Activated T-helper 1 cell treated with anti-CD3 and anti-CD28 coated beads, Interleukin-12 subunit alpha, Interleukin-12 subunit beta, Interleukin-2, Interleukin-4 antibody, amounts not matched to agents 30 ng/mL and 10 ng/mL and 1 ng/mL, durations not matched to agents 14 hours and 24 hours and 36 hours (primary cell): ENCODE data around the gene CSF2. TPM values are rescaled to one million over a fixed set of nuclear protein-coding genes. Genes with fewer than 3 reads are reported as not detected.

ENCODE experiments used
- DNase-seq: peaks from one replicate; pipeline ENCODE4 v3.0.0; 2021; ENCODE audit warnings: low spot score
- H3K27ac Mint-ChIP-seq: one replicate; pipeline ENCODE4 v1.8.0; 2021; ENCODE audit warnings: mild to moderate bottlenecking, mixed read lengths
- H3K27me3 Mint-ChIP-seq: one replicate; pipeline ENCODE4 v1.8.0; 2022; ENCODE audit warnings: mild to moderate bottlenecking, moderate library complexity, mixed read lengths; ENCODE audit not compliant: insufficient read depth
- H3K36me3 Mint-ChIP-seq: one replicate; pipeline ENCODE4 v1.8.0; 2021; ENCODE audit warnings: low read depth, mixed read lengths
- H3K4me1 Mint-ChIP-seq: one replicate; pipeline ENCODE4 v1.8.0; 2021; ENCODE audit warnings: low read depth, mixed read lengths
- H3K4me3 Mint-ChIP-seq: one replicate; pipeline ENCODE4 v1.8.0; 2021; ENCODE audit warnings: mild to moderate bottlenecking, moderate library complexity, mixed read lengths
- H3K9me3 Mint-ChIP-seq: one replicate; pipeline ENCODE4 v1.8.0; 2021; ENCODE audit warnings: mixed read lengths
- intact Hi-C: fragments of 100-400 bp; cut with micrococcal nuclease; formaldehyde crosslinking; loops from one replicate; pipeline ENCODE4 v1.15.1; 2024
- total RNA-seq: library from RNA; stranded (reverse); gene quantifications from 2 replicates; pipeline ENCODE4 v1.2.3, GENCODE V29; 2022

The CSF2 gene
- total RNA-seq: 1,648 and 1,678 TPM in 2 replicates

DNA sequence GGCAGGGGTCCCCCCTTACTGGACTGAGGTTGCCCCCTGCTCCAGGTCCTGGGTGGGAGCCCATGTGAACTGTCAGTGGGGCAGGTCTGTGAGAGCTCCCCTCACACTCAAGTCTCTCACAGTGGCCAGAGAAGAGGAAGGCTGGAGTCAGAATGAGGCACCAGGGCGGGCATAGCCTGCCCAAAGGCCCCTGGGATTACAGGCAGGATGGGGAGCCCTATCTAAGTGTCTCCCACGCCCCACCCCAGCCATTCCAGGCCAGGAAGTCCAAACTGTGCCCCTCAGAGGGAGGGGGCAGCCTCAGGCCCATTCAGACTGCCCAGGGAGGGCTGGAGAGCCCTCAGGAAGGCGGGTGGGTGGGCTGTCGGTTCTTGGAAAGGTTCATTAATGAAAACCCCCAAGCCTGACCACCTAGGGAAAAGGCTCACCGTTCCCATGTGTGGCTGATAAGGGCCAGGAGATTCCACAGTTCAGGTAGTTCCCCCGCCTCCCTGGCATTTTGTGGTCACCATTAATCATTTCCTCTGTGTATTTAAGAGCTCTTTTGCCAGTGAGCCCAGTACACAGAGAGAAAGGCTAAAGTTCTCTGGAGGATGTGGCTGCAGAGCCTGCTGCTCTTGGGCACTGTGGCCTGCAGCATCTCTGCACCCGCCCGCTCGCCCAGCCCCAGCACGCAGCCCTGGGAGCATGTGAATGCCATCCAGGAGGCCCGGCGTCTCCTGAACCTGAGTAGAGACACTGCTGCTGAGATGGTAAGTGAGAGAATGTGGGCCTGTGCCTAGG, at the start of gene CSF2:
TSS of gene CSF2 (plus strand) at position 559 of the 783 bp plus-strand sequence. CDS start at position 594, 35 bp downstream.
- Mint-ChIP-seq H3K36me3 (peaks cover 34% of the 10 kb centered on the region), H3K9me3 (peaks cover 3% of the 10 kb centered on the region), H3K27ac (peak within 1 kb of the TSS; percentile 97), H3K27me3 (peaks cover 1% of the 10 kb centered on the region), H3K4me1 (peaks cover 92% of the 10 kb centered on the region), H3K4me3 (peak within 1 kb of the TSS; percentile 90)
- intact Hi-C loops: loop anchor here (1.0 to 10.0 kb wide), 2 partner anchors 30 to 671 kb away; partner anchors contain the start of gene CCNI2
- no peak for DNase-seq

DNA sequence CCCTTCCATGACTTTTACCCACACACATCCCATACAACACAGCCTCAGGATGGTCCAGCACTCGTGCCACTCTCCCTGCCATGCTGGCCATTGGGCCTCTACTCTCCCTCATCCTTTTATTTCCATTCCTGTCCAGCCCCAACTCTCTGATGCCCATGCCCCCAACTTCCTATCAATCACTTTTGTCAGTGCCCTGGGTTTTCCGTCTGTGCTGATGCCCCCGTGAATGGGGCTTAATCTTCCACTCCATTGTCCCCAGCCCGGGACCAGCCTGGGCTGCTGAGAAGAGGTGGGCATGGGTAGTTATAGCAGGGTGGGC, 49.5 kb upstream of the CSF2 start:
- Mint-ChIP-seq H3K4me1 (peaks cover 22% of the 10 kb centered on the region), H3K36me3 (no peaks in the 10 kb centered on the region), H3K27ac (no peak overlapping the region), H3K9me3 (no peaks in the 10 kb centered on the region), H3K4me3 (no peak overlapping the region), H3K27me3 (peaks cover 14% of the 10 kb centered on the region)
- intact Hi-C loops: loop anchor here (5.0 to 10.0 kb wide), 4 partner anchors 227 to 849 kb away; partner anchors contain the start of genes FNIP1 and LYRM7
- DNase-seq: no peak

DNA sequence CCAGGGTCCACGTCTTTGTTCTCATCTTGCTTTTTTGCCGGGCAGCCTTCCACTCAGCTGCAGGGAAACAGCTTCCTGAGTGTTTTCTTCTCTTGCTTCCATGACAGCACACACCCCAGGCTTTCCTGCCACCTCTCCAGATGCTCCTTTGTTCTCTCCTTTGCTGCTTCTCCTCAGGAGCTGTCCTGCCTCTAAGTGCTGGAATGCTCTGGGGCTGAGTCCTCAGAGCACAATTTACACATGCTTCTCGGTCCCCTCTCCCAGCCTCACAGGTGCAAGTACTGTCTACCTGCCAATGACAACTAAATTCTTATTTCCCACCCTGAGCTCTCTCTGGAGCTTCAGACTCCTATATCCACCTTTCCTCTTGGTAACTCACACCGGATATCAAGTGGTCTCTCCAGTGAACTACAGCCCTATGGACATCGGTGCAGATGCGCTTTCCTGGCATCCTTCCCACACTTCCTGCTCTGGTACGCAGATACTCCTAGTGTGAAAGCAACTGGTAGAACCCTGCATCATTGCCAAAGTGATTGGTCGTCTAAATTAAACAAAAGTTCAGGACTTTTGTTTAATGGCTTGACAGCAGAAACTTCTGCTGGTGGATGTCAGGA, 48.7 kb upstream of the CSF2 start:
- no peak for DNase-seq
- no peaks in the 10 kb centered on the region for H3K9me3 Mint-ChIP-seq
- peaks cover 15% of the 10 kb centered on the region for H3K4me1 Mint-ChIP-seq
- H3K27ac Mint-ChIP-seq: no peak overlapping the region
- H3K4me3 Mint-ChIP-seq: no peak overlapping the region
- intact Hi-C loops: loop anchor here (5.0 to 10.0 kb wide), 4 partner anchors 228 to 850 kb away; partner anchors contain the start of genes FNIP1 and LYRM7
- no peaks in the 10 kb centered on the region for H3K36me3 Mint-ChIP-seq
- H3K27me3 Mint-ChIP-seq: peaks cover 15% of the 10 kb centered on the region

DNA sequence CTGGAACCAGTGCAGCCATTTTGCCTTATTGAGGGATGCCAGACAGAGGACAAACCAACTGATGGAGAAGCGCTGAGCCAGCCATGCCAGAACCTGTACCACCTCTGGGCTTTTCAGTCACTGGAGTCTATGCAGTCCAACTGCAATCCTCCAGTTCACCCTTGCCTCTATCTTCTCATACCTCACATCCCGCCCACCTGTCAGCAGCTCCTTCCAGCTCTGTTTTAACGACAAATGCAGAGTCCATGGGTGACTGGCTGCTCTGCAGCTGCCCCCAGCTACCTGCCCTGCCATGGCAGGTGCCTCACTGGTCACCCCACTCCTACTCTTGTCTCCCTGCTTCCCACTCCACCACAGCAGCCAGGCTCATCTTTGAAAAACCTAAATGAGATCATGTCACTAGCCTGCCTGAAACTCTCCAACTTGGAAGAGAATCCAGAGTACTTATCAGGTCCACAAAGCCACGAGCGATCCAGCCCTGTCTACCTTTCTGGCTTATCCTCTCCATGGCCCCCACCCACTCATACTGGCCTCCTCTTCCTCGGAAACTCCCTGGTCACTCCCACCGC, 48.1 kb upstream of the CSF2 start:
- Mint-ChIP-seq H3K36me3 (no peaks in the 10 kb centered on the region), H3K9me3 (no peaks in the 10 kb centered on the region), H3K4me1 (peaks cover 10% of the 10 kb centered on the region), H3K4me3 (no peak overlapping the region), H3K27me3 (peaks cover 18% of the 10 kb centered on the region), H3K27ac (no peak overlapping the region)
- intact Hi-C loops: loop anchor here (10.0 kb wide), 1 partner anchor 851 kb away; the partner anchor contains the start of gene LYRM7
- no peak for DNase-seq

DNA sequence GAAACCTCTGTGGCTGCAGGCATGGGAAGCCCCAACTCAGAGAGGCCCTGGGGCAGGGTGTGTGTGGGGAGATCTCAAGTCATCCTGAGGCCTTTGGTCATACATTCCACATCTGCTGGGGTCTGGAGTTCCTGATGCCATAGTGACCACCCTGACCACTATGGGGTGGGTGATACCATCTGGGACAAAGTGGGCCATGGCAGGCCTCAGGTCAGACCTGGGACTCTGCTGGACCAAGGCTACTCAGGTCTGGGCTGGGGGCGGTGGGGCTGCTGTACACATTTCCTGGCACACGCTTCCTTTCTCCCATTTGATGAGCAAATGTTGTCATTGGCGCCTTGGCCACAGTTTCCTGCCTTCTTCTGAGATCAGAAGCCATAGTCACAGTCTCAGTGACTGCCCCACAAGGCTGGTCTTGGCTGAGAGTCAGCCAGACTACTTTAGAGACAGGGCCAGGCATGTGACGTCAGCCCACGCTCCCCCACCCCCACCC, 47.0 kb upstream of the CSF2 start:
- Mint-ChIP-seq H3K27ac (no peak overlapping the region), H3K27me3 (peaks cover 22% of the 10 kb centered on the region), H3K4me1 (no peaks in the 10 kb centered on the region), H3K4me3 (no peak overlapping the region), H3K36me3 (no peaks in the 10 kb centered on the region), H3K9me3 (no peaks in the 10 kb centered on the region)
- peak; percentile 52 for DNase-seq
- intact Hi-C loops: loop anchor here (10.0 kb wide), 1 partner anchor 852 kb away; the partner anchor contains the start of gene LYRM7

DNA sequence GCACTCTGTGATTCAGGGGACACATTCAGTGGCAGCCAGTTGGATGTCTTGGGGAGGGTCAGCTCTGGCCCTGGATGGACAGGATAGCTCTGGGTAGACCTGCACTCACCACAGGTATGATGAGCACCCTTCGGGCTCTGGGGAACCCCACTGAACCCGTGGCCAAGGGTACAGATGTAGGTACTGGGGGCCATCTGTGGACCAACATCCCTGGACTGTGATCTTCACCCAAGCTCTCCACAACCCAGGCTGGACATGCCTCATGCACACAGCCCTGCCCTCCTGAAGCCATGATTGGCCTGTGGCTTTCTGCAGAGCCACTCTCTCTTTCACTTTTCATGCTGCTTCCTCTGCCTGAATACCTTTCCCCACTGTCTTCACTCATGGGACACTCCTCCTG, 46.6 kb upstream of the CSF2 start:
- DNase-seq: no peak

DNA sequence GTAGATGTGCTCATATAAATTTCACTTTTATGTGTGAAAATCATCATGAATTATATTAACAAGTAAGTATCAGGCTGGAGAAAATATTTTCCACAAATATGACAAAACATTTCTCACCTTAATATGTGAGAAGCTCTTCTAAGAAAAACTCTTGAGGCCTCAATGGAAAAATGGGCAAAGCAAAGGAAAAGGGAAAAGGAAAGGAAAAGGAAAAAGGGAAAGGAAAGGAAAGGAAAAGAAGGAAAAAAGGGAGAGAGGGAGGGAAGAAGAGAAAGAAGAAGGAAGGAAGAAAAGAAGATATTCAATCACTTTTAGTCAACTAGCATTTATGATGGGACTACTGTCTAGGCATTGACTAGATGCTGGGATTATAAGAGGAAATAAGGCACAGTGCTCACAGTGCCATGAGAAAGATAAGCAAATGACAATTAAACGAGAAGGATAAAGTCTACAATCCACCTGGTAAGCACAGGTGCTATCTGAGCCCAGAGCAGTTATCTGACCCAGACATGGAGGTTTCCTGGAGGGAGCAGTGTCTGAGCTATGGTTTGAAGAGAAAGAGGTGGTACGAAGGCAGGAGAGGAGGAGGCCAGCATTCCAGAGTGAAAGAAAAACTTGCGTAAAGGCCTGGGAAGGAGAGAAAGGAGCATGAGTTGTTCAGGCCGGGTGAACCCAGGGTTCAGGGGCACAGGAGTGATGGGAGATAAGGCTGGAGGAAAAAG, 43.8 kb upstream of the CSF2 start:
- intact Hi-C loops: loop anchor here (10.0 kb wide), 1 partner anchor 855 kb away; the partner anchor contains the start of gene LYRM7
- Mint-ChIP-seq H3K9me3 (peaks cover 17% of the 10 kb centered on the region), H3K27me3 (peaks cover 31% of the 10 kb centered on the region), H3K4me1 (no peaks in the 10 kb centered on the region), H3K4me3 (no peak overlapping the region), H3K27ac (no peak overlapping the region), H3K36me3 (peaks cover 4% of the 10 kb centered on the region)
- DNase-seq: no peak

More for the DNA sequence above, 46.6 kb upstream of the CSF2 start:
- Mint-ChIP-seq H3K27me3 (peaks cover 19% of the 10 kb centered on the region), H3K4me3 (peak overlapping the region; percentile 5), H3K9me3 (no peaks in the 10 kb centered on the region), H3K27ac (peak overlapping the region; percentile 73), H3K4me1 (no peaks in the 10 kb centered on the region), H3K36me3 (no peaks in the 10 kb centered on the region)
- intact Hi-C loops: loop anchor here (10.0 kb wide), 1 partner anchor 852 kb away; the partner anchor contains the start of gene LYRM7

DNA sequence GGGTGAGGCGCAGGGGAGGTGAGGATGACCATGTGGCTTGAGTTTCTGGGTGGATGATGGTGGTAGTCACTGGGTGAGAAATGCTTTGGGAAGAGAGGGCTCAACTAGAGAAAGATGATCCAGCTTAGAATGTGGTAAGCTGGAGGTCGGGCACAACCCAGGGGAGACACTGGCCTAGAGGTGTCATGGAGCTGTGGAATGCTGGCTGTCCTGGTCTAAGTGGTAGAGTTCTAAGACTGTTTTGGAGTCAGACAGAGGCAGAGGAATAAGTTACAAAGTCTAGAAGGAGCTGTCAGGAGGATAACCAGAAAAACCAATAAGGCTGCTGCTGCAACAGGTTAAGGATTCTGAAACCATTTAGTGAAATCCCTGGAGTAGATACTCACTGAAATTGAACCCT, 43.0 kb upstream of the CSF2 start:
- intact Hi-C loops: no loop called here

DNA sequence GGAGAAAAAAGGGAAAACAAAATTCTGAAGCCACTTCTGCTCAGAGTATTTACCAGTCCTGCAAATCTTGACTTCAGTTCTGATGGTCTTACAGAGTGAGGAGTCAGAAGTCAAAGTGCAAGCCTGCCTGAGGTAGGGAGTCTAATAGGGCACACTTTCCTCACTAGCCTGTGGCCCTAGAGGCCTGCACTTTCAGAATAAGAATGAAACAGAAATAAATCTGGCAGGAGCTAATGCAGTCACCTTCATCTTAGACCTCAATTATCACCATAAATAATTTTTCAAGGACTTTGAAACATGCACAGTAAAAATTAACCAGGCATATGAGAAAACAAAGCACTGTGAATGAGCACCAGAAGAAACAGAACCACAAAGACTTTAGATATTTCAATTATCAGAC, 41.4 kb upstream of the CSF2 start:
- Mint-ChIP-seq H3K27me3 (peaks cover 39% of the 10 kb centered on the region), H3K9me3 (peaks cover 17% of the 10 kb centered on the region), H3K4me1 (peaks cover 9% of the 10 kb centered on the region), H3K4me3 (no peak overlapping the region), H3K36me3 (peaks cover 4% of the 10 kb centered on the region), H3K27ac (no peak overlapping the region)
- DNase-seq: no peak
- intact Hi-C loops: no loop called here

More for the DNA sequence above, 43.0 kb upstream of the CSF2 start:
- peaks cover 31% of the 10 kb centered on the region for H3K27me3 Mint-ChIP-seq
- H3K36me3 Mint-ChIP-seq: peaks cover 4% of the 10 kb centered on the region
- no peak for DNase-seq
- H3K4me3 Mint-ChIP-seq: no peak overlapping the region
- no peaks in the 10 kb centered on the region for H3K4me1 Mint-ChIP-seq
- H3K9me3 Mint-ChIP-seq: peaks cover 17% of the 10 kb centered on the region
- no peak overlapping the region for H3K27ac Mint-ChIP-seq

DNA sequence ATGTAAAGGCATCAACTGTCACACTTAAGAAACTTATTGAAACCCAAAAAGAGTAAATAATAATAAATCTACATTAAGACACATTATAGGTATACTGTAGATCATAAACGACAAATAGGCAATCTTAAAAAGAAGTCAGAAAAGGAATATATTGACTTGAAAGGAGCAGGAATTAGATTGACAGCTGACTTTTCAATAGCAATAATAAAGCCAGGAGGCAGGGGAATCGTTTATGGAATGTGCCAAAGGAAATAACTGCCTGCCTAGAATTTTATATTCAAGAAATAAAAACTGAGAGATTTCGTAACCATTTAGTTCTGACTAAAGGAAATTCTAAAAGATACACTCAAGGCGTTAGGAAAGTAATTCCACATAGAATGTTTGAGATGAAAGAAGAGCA, 40.5 kb upstream of the CSF2 start:
- Mint-ChIP-seq H3K4me3 (no peak overlapping the region), H3K27me3 (peaks cover 42% of the 10 kb centered on the region), H3K9me3 (peaks cover 22% of the 10 kb centered on the region), H3K27ac (no peak overlapping the region), H3K4me1 (peaks cover 18% of the 10 kb centered on the region), H3K36me3 (peaks cover 4% of the 10 kb centered on the region)
- DNase-seq: no peak
- intact Hi-C loops: no loop called here

DNA sequence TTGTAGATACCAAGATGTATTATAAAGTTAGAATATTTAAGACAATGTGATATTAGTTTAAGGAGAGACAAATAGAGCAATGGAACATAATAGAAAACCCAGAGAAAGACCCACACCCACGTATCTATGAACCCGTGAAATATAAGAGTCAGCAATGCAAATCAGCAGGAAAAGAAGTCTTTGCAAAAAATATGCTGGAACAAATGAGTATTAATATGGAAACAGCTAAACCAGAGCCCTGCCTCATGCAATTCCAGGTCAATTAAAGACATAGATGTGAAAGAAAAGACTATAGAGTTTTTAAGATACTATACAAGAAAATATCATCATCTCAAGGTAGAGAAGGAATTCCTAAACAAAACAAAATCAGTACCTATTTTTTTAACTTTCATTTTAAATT, 36.2 kb upstream of the CSF2 start:
- peaks cover 37% of the 10 kb centered on the region for H3K9me3 Mint-ChIP-seq
- H3K27ac Mint-ChIP-seq: peak overlapping the region; percentile 42
- intact Hi-C loops: loop anchor here (1.0 kb wide), 1 partner anchor 17 kb away; no protein-coding TSS in a partner anchor
- H3K36me3 Mint-ChIP-seq: peaks cover 7% of the 10 kb centered on the region
- DNase-seq: no peak
- H3K4me3 Mint-ChIP-seq: no peak overlapping the region
- peaks cover 55% of the 10 kb centered on the region for H3K27me3 Mint-ChIP-seq
- H3K4me1 Mint-ChIP-seq: peaks cover 30% of the 10 kb centered on the region

DNA sequence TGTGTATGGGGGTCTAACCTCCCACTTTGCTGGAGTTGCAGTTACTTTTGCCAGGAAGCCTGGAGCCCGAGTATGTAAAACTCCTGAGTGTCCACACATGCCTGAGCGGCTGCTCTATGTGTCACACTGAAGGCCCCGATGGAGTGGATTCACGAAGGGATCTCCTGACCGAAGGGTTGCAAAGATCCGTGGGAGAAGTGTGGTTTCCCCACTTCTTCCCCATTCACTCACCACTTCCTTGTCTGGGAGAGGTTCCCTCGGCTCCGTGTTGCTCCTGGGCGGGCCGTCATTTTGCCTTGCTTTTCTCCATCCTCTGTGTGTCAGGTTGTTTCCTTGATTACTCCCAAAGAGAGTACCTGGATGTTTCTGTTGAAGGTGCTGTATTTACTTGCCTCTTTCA, 29.4 kb upstream of the CSF2 start:
- Mint-ChIP-seq H3K4me3 (no peak overlapping the region), H3K9me3 (peaks cover 8% of the 10 kb centered on the region), H3K36me3 (peaks cover 4% of the 10 kb centered on the region), H3K27me3 (peaks cover 48% of the 10 kb centered on the region), H3K27ac (peak overlapping the region; percentile 32), H3K4me1 (peaks cover 10% of the 10 kb centered on the region)
- DNase-seq: no peak
- intact Hi-C loops: no loop called here
